HG02588 (cell line): ENCODE results near the gene GIMAP2.
A peak's percentile ranks its signal among the peaks of the same experiment; 100 is the strongest.
"Not testable (repeated sequence)": the region's sequence is repeated elsewhere in the genome, so short reads cannot be mapped to it uniquely, and the experiment has no call there.

Experiments used
- ATAC-seq: cut with Tn5 transposase; IDR thresholded peaks from one replicate; pipeline ENCODE4 v1.9.1; 2021; ENCODE audit warnings: mild to moderate bottlenecking, moderate library complexity; ENCODE audit not compliant: unreplicated experiment

GIMAP2 gene

DNA sequence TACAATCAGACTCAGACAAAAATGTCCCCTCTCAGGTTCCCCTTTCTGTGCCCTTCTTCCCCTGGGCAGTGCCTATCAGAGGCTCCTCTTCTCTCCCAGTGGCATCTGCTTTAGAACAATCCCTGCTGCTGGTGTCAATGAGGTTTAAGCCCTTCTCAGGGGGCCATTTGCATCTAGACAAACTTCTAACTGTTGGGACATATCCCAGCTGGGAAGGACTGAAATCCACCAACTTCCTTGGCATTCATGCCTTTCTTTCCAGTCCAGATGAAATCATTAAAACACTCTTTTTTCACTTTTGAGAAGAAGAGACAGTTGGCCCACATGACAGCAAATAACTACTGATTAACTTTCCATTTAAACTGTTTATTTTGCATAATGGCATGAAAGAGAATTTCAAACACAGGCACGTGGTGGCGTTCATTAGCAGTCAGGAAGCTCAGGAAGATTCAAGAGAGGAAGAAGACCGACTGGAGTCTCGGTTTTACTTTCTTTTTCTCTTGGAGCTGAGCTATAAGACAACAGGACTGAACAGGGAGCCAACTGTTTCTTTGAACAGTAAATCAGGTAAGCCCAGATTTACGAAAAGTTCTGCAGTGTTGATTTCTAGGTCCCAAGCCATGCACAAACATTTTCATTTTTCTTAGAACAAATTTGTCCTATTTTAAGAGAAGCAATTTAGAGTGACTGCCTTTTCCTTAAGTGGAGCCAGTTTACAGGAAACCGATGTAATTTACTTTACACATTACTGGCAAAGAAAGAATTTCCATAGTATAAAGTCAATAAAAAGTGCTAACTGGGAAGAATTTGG lies at the start of gene GIMAP2:
Gene GIMAP2, plus strand, starts transcription at position 488 of the 811 bp plus-strand sequence. CDS start 1,354 bp downstream, outside the sequence.
- ATAC-seq = peak; percentile 94

DNA sequence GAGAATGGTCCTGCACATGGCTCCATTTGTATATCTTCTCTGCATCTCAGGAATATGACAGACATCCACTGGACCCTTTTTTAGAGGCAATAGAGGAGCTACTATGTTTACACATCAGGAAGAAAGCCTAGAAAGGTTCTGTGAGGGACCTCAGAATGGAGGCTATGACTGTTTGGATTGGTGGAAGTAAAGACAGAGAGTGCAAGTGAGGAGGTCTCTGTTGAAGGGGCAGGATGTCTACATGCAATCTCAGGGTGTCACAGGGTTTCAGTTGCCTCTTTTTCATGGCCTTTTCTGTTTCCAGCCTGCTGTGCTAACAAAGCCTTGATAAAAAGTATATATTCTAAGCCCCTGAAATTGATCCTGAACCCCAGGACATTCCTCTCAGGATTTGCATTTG lies 43.7 kb upstream of the GIMAP2 start:
- no peak for ATAC-seq

- ATAC-seq = no peak
Measured at GRCh38 chr7:150642926-150643325, 42.6 kb upstream of the GIMAP2 start.

DNA sequence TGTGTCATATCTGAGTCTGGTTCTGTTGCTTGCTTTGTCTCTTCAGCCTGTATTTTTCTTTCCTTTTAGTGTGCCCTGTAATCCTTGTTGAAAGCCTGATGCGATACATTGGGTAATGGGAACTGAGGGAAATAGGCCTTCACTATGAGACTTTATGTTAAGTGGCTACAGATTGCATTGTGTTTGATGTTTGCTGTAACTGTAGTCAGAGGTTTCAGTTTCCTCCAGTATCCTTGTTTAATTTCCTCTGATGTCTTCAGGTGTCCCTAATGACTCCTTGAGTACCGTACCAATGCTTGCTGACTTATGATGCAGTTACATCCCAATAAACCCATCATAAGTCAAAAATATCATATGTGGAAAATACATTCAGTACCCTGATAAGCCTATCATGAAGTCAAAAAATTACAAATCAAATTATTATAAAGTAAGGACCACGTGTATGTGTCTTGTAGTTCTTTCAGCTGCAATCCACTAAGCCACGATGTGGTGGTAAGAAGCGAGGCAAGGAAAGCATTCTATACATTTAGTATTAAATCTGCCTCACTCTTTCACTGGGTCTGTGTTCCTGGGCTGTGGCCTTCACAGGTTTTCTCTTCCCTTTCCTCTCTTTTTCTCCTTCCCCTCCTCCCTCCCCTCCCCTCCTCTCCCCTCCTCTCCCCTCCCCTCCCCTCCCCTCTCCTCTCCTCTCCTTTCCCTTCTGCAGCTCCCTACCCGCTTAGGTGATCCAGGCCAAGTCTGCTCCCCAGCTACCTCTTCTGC lies 40.1 kb upstream of the GIMAP2 start:
- no peak for ATAC-seq

- ATAC-seq = no peak
Measured at GRCh38 chr7:150648353-150649079, 37.0 kb upstream of the GIMAP2 start.

- no peak for ATAC-seq
Measured at GRCh38 chr7:150649080-150649385, 36.5 kb upstream of the GIMAP2 start.

DNA sequence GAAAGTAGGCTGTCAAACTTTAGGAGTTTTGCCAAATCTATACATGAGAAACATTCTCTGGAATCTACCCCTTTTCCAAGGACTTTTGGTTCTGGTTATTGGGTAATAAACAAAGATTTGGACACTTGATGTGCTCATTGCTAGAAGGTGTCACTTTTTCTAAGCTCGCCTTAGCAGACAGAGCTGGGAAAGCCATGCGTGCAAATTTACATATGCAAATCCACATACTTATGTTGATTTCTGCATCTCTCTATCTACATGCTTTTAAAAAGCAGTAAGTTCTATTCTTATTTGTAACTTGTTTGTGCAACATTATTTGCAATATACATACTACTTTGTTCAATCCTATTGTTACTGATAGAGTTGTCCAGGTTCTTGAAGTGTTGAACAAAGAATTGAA lies 30.8 kb upstream of the GIMAP2 start:
- ATAC-seq = no peak

GRCh38 chr7:150656047-150656446 lies 29.5 kb upstream of the GIMAP2 start:
- ATAC-seq = no peak

DNA sequence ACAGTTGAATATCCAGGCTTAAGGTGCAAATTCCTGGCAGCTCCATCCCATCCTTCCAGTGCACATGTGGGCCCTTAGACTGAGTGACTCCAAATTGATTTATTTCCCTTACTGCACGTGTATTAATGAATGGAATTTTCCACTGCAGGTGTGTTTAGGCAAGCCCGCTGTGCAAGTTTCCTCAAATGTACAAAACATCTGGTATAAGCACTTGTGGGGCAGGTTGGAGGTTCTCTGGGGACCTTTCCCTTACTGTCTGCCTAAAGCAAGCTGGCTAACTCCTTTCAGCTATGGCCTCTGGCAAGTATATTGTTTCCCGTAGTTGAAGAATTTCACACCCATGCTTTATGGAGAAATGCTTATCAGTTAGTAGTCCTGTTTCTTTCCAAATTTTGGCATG lies 28.0 kb upstream of the GIMAP2 start:
- ATAC-seq = no peak

DNA sequence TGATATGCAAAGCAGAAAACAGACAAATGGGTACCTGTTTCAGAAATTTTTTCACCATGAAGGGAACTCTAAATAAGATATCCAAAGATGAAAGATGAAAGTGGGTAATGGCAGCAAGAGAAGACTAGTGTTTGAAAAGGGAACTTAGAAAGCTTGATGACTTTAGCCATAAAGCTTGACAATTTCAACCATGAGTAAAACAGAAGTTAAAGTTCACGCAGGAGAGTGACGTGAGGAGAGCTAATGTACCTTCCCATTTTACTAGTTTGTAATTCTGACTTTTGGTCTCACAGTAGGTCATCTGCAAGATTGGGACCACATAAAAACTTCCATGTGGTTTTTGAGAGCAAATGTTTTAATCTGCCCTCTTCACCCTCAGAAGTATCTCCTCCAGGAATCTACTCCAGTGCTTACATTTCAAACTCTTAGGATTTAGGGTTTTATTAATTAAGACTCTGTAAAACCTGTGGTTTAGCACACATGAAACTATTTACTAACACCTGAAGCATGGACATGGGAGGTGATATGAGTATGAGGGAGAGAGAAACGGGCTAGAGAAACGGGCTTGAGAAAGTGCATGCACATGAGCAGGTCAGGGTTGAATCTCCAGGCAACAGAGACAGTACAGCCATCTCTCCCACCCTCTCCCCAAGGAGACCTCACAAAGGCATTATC lies 24.4 kb upstream of the GIMAP2 start:
- ATAC-seq = no peak

GRCh38 chr7:150662821-150663220 lies 22.7 kb upstream of the GIMAP2 start:
- not testable (repeated sequence) for ATAC-seq

DNA sequence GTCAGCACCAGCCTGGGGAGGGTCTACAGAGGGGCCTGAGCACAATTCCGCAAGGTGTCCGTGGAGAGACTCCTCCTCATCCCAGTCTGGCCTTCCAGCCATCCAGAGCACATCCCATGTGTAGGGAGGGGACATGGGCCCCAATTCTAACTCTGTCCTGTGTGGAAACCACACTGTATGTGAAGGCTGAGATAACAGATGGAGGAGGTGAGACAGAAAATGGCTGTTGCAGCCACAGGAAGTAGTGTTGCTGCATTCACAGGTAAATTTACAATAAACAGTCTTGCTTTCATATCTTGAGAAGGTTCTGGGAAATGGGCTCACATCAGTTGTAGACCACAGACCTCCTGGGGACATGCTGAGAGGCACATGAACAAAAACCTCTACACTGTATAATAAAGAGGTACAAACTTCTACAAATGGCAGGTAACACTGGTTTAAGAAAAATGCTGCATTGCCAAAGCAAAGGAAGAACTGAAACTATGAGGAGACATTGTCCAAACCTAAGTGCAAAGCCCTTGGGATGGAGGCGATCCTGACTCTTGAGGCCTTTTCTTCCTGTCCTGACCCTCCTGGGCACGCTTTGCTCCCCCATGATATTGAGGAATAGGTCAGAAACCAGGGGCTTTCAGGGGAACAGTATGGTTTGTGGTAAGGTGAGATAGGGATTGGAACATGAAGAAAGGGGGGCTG lies 21.6 kb upstream of the GIMAP2 start:
- no peak for ATAC-seq

GRCh38 chr7:150665089-150665748 lies 20.3 kb upstream of the GIMAP2 start:
- no peak for ATAC-seq

DNA sequence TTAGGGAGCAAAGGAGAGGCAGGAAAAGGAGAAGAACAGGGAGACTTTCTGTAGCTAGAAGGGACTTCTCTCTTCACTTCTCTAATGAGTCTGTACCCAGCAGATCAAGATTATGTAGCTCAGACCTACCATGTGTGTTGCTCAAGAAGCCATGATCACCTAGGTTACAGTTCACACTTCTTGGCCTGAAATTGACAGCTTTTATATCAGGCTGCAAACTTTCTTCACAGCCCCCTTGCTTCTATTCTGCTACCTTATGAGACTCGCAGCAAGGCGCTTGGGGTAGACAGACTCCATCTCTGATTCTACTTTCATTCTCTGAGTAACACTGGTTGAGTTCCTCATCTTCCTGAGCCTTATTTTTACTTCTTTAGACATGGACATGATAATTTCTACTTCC lies 19.6 kb upstream of the GIMAP2 start:
- no peak for ATAC-seq

DNA sequence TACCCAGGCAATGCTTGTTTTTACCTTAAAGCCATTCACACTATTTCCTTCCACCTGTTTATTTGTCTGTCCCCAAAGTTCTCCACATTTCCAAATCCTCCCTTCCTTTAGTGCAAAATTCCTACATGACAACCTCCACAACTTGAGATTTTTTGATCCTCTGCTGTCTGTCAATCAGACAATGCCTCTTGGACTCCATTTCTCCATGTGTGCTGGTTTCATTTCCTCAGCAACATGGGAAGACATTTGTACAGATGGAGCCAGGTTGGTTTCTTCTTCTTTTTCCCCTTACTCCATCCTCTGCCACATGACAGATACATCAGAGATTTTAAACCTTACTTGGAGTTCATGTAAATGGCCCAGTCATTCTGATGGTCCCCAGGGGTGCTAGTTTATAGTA lies 19.1 kb upstream of the GIMAP2 start:
- ATAC-seq = no peak

GRCh38 chr7:150668472-150668911 lies 17.0 kb upstream of the GIMAP2 start:
- ATAC-seq = peak; percentile 76

GRCh38 chr7:150668977-150669376 lies 16.5 kb upstream of the GIMAP2 start:
- no peak for ATAC-seq

- not testable (repeated sequence) for ATAC-seq
Measured at GRCh38 chr7:150671798-150672585, 13.5 kb upstream of the GIMAP2 start.

DNA sequence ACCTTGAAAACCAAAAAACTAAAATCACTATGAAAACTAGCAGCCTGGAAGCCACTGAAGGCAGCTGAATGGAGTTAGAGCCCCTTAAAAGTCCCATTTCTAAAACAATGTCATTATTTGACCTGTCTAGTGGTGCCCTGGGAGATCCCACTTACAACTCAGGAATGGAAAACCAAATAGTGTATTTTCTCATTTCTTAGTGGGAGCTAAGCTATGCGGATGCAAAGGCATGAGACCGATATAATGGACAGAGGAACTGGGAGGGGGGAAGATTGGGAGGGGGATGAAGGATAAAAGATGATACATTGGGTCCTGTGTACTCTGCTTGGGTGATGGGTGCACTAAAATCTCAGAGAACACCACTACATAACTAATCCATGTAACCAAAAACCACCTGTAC lies 9.8 kb upstream of the GIMAP2 start:
- no peak for ATAC-seq
